H9 (cell line): ENCODE data around the gene CFAP100. TPM values are rescaled to one million over a fixed set of nuclear protein-coding genes. Genes with fewer than 3 reads are reported as not detected.

Experiments
- DNase-seq: peaks from one replicate; pipeline ENCODE4 v3.0.0-alpha.2; 2017
- H2AFZ ChIP-seq: one replicate; pipeline ENCODE4 v1.6.1; 2013; ENCODE audit warnings: mild to moderate bottlenecking, low read length, control low read depth, moderate library complexity
- H2AK5ac ChIP-seq: 2 replicates; pipeline ENCODE4 v1.6.1; 2013; ENCODE audit warnings: low read length, control low read depth, mixed read lengths; ENCODE audit not compliant: insufficient read length
- H2BK120ac ChIP-seq: one replicate; pipeline ENCODE4 v1.6.1; 2013; ENCODE audit warnings: low read depth, mild to moderate bottlenecking, low read length, control low read depth, inconsistent platforms; ENCODE audit not compliant: poor library complexity, severe bottlenecking
- H2BK12ac ChIP-seq: 2 replicates; pipeline ENCODE4 v1.6.1; 2013; ENCODE audit warnings: low read length, control low read depth, mixed read lengths, low read depth; ENCODE audit not compliant: insufficient read length
- H2BK15ac ChIP-seq: 2 replicates; pipeline ENCODE4 v1.6.1; 2013; ENCODE audit warnings: low read depth, low read length, control low read depth
- H2BK20ac ChIP-seq: one replicate; pipeline ENCODE4 v1.6.1; 2013; ENCODE audit warnings: low read depth, mild to moderate bottlenecking, low read length, control low read depth, inconsistent platforms; ENCODE audit not compliant: poor library complexity, severe bottlenecking
- H2BK5ac ChIP-seq: 2 replicates; pipeline ENCODE4 v1.6.1; 2013; ENCODE audit warnings: low read length, control low read depth, mixed read lengths; ENCODE audit not compliant: insufficient read length
- H3K14ac ChIP-seq: 2 replicates; pipeline ENCODE4 v1.6.1; 2013; ENCODE audit warnings: low read length, control low read depth; ENCODE audit not compliant: insufficient read depth
- H3K18ac ChIP-seq: 2 replicates; pipeline ENCODE4 v1.6.1; 2013; ENCODE audit warnings: low read depth, mild to moderate bottlenecking, mixed read lengths, low read length, control low read depth; ENCODE audit not compliant: insufficient read length
- H3K23ac ChIP-seq: 2 replicates; pipeline ENCODE4 v1.6.1; 2013; ENCODE audit warnings: low read length, control low read depth, mixed read lengths, low read depth; ENCODE audit not compliant: insufficient read length
- H3K23me2 ChIP-seq: 2 replicates; pipeline ENCODE4 v1.6.1; 2013; ENCODE audit warnings: low read depth, mild to moderate bottlenecking, mixed read lengths, low read length, control low read depth; ENCODE audit not compliant: insufficient read length, poor library complexity, severe bottlenecking
- H3K27ac ChIP-seq: 2 replicates; pipeline ENCODE4 v1.5.1; 2013; ENCODE audit warnings: low read length, control low read depth, mixed read lengths, low read depth; ENCODE audit not compliant: insufficient read length
- H3K27me3 ChIP-seq: 2 replicates; pipeline ENCODE4 v1.6.1; 2013; ENCODE audit warnings: low read length, control low read depth, inconsistent platforms; ENCODE audit not compliant: insufficient read depth
- H3K4ac ChIP-seq: 2 replicates; pipeline ENCODE4 v1.6.1; 2013; ENCODE audit warnings: low read depth, mild to moderate bottlenecking, control low read depth, inconsistent platforms, low read length, moderate library complexity
- H3K4me1 ChIP-seq: 2 replicates; pipeline ENCODE4 v1.6.1; 2013; ENCODE audit warnings: low read length, control low read depth, inconsistent platforms; ENCODE audit not compliant: insufficient read depth
- H3K4me2 ChIP-seq: 2 replicates; pipeline ENCODE4 v1.6.1; 2013; ENCODE audit warnings: low read length, control low read depth, mixed read lengths; ENCODE audit not compliant: insufficient read length, insufficient read depth
- H3K56ac ChIP-seq: 2 replicates; pipeline ENCODE4 v1.6.1; 2013; ENCODE audit warnings: low read depth, mild to moderate bottlenecking, mixed read lengths, low read length, control low read depth; ENCODE audit not compliant: insufficient read length
- H3K79me1 ChIP-seq: 2 replicates; pipeline ENCODE4 v1.6.1; 2013; ENCODE audit warnings: low read depth, mild to moderate bottlenecking, moderate library complexity, low read length, control low read depth, inconsistent platforms; ENCODE audit not compliant: insufficient read depth, poor library complexity, severe bottlenecking
- H3K79me2 ChIP-seq: 2 replicates; pipeline ENCODE4 v1.6.1; 2013; ENCODE audit warnings: low read length, control low read depth, inconsistent platforms; ENCODE audit not compliant: insufficient read depth
- H3K9ac ChIP-seq: 2 replicates; pipeline ENCODE4 v1.6.1; 2013; ENCODE audit warnings: low read length, control low read depth, mixed read lengths; ENCODE audit not compliant: insufficient read length; ENCODE audit errors: extremely low read depth
- H3K9me3 ChIP-seq: one replicate; pipeline ENCODE4 v1.6.1; 2013; ENCODE audit warnings: low read depth, low read length, inconsistent platforms; ENCODE audit not compliant: control insufficient read depth
- H3T11ph ChIP-seq: one replicate; pipeline ENCODE4 v1.6.1; 2013; ENCODE audit warnings: mild to moderate bottlenecking, low read length, control low read depth, inconsistent platforms
- H4K20me1 ChIP-seq: one replicate; pipeline ENCODE4 v1.6.1; 2013; ENCODE audit not compliant: control insufficient read depth, insufficient read length, insufficient read depth
- H4K5ac ChIP-seq: 2 replicates; pipeline ENCODE4 v1.6.1; 2013; ENCODE audit warnings: low read depth, mild to moderate bottlenecking, mixed read lengths, low read length, control low read depth; ENCODE audit not compliant: insufficient read length
- H4K8ac ChIP-seq: replicated peaks from 2 replicates; pipeline ENCODE4 v1.6.1; 2013; ENCODE audit warnings: low read length, control low read depth, mixed read lengths, low read depth; ENCODE audit not compliant: insufficient read length
- H4K91ac ChIP-seq: 2 replicates; pipeline ENCODE4 v1.6.1; 2013; ENCODE audit warnings: low read depth, mild to moderate bottlenecking, moderate library complexity, mixed read lengths, low read length, control low read depth; ENCODE audit not compliant: insufficient read length
- H3K27ac Mint-ChIP-seq, 3 experiments: 2 replicates in 2 of 3; 3 replicates in 1 of 3; pipeline ENCODE4 v1.8.0; 2020 to 2021; ENCODE audit warnings: mixed read lengths in 3 of 3, mild to moderate bottlenecking in 1 of 3, moderate library complexity in 1 of 3
- H3K27me3 Mint-ChIP-seq: 2 replicates; pipeline ENCODE4 v1.8.0; 2021; ENCODE audit warnings: low read depth, mild to moderate bottlenecking, moderate library complexity, mixed read lengths
- H3K36me3 Mint-ChIP-seq, 3 experiments: 2 replicates in 2 of 3; 3 replicates in 1 of 3; pipeline ENCODE4 v1.8.0; 2020 to 2021; ENCODE audit warnings: low read depth in 3 of 3, mixed read lengths in 3 of 3; ENCODE audit not compliant: insufficient read depth in 1 of 3
- H3K4me1 Mint-ChIP-seq, 2 experiments: 2 replicates each; pipeline ENCODE4 v1.8.0; 2020; ENCODE audit warnings: mixed read lengths in 2 of 2
- H3K4me3 Mint-ChIP-seq, 2 experiments: 2 replicates in 1 of 2; 3 replicates in 1 of 2; pipeline ENCODE4 v1.8.0; 2020 to 2021; ENCODE audit warnings: mild to moderate bottlenecking in 2 of 2, mixed read lengths in 2 of 2, moderate library complexity in 1 of 2
- H3K9me3 Mint-ChIP-seq, 2 experiments: 2 replicates in 1 of 2; 3 replicates in 1 of 2; pipeline ENCODE4 v1.8.0; 2020; ENCODE audit warnings: mild to moderate bottlenecking in 2 of 2, mixed read lengths in 2 of 2, moderate library complexity in 1 of 2
- whole genome bisulfite sequencing: extraction: QIAGEN DNeasy Blood & Tissue Kit; methylation state at CpG from one replicate; pipeline ENCODE4 v1.1.7; 2013; ENCODE audit warnings: missing lambda C conversion rate, low lambda C conversion rate, mixed read lengths; ENCODE audit not compliant: insufficient read length; ENCODE audit errors: extremely low coverage; 5-methylcytosine and 5-hydroxymethylcytosine counted together
- total RNA-seq: library from RNA; stranded (reverse); gene quantifications from 2 replicates; pipeline ENCODE4 v1.2.1, GENCODE V29; 2021
- TF ChIP-seq, protein P1 (sequence below): fragments of 200-600 bp; sonication (generic); conservative IDR thresholded peaks from 3 replicates; pipeline ENCODE4 v1.8.0; 2021; ENCODE audit warnings: antibody characterized with exemption, mild to moderate bottlenecking

The CFAP100 gene
- total RNA-seq, 1 experiment from 2014 or later: 0.44 TPM

DNA sequence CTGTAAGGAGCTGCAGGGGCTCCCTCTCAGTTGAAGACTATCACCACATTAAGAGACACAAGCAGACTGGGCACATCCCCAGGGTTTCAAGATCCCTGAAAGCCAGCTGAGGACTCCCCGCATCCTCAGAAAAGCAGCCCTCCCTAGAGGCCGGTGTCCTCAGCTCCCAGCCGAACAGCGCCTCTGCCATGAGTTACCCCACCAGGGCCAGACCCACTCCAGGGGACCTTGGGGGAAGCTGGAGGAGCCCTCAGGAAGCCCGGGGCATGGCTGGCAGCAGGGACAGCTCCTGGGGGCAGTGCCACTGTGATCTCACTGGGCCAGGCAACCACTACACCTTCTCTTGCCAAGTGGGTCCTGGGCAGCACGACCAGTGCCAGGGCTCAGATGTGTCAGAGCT is 45.6 kb upstream of the CFAP100 start:
- Histone ChIP-seq H2BK15ac (no peak overlapping the region), H3K4ac (no peak overlapping the region), H2BK120ac (no peak overlapping the region), H4K91ac (no peak overlapping the region), H2BK5ac (no peak overlapping the region), H3K14ac (no peak overlapping the region), H3K9ac (no peak overlapping the region), H2AFZ (no peak overlapping the region), H3K23ac (no peak overlapping the region), H4K20me1 (no peaks in the 10 kb centered on the region), H4K8ac (no peak overlapping the region), H3K9me3 (no peaks in the 10 kb centered on the region), H3K18ac (no peak overlapping the region), H2AK5ac (no peak overlapping the region), H3K27me3 (no peaks in the 10 kb centered on the region), H3T11ph (no peak overlapping the region), H3K79me1 (no peaks in the 10 kb centered on the region), H2BK20ac (no peak overlapping the region), H3K56ac (no peak overlapping the region), H2BK12ac (no peak overlapping the region), H3K4me1 (no peaks in the 10 kb centered on the region), H3K23me2 (no peaks in the 10 kb centered on the region), H3K27ac (no peak overlapping the region), H3K79me2 (no peaks in the 10 kb centered on the region), H3K4me2 (no peak overlapping the region), H4K5ac (no peak overlapping the region)
- Mint-ChIP-seq H3K36me3 (peaks cover 8 to 23% (median 11%) of the 10 kb centered on the region in 3 experiments; a peak in 6 of 7 replicates), H3K4me1 (peaks cover 0 to 3% of the 10 kb centered on the region in 2 experiments; a peak in 1 of 4 replicates), H3K27ac (no peak overlapping the region), H3K27me3 (no peaks in the 10 kb centered on the region; the same call in 1 of the 2 replicates), H3K9me3 (no peaks in the 10 kb centered on the region), H3K4me3 (no peak overlapping the region)
- TF ChIP-seq, protein P1, sequence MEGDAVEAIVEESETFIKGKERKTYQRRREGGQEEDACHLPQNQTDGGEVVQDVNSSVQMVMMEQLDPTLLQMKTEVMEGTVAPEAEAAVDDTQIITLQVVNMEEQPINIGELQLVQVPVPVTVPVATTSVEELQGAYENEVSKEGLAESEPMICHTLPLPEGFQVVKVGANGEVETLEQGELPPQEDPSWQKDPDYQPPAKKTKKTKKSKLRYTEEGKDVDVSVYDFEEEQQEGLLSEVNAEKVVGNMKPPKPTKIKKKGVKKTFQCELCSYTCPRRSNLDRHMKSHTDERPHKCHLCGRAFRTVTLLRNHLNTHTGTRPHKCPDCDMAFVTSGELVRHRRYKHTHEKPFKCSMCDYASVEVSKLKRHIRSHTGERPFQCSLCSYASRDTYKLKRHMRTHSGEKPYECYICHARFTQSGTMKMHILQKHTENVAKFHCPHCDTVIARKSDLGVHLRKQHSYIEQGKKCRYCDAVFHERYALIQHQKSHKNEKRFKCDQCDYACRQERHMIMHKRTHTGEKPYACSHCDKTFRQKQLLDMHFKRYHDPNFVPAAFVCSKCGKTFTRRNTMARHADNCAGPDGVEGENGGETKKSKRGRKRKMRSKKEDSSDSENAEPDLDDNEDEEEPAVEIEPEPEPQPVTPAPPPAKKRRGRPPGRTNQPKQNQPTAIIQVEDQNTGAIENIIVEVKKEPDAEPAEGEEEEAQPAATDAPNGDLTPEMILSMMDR: no peak
- no peak for DNase-seq
- WGBS: no CpG with 5 or more reads among the region's 6 CpGs
